Measurements from ENCODE around the gene S100A7.

S100A7 gene

GRCh38 chr1:153441238-153441755, 19.2 kb downstream of the S100A7 start:
- H3K27me3 ChIP-seq (replicated peaks), result no peaks in the 10 kb centered on the region
- H3K27ac ChIP-seq, result no peak overlapping the region
- no peak for DNase-seq
- in situ Hi-C loops (cut with HindIII; ENCODE audit: low pct_ligation_motif_present, low sequenced_read_pairs), result no loop called here
- no peak for TF ChIP-seq CTCF (IDR thresholded peaks at IDR 0.05; ENCODE audit: low read depth, low read length, missing control alignments)
- no peaks in the 10 kb centered on the region for H3K36me3 ChIP-seq (replicated peaks)
- no peak overlapping the region for H3K4me3 ChIP-seq (ENCODE audit: low read depth, low read length)

- no peak for TF ChIP-seq CTCF (IDR thresholded peaks at IDR 0.05; ENCODE audit: low read depth, low read length, missing control alignments)
- Histone ChIP-seq H3K4me3 (ENCODE audit: low read depth, low read length) (no peak overlapping the region), H3K27ac (no peak overlapping the region), H3K36me3 (replicated peaks) (no peaks in the 10 kb centered on the region), H3K27me3 (replicated peaks) (no peaks in the 10 kb centered on the region)
- in situ Hi-C loops (cut with HindIII; ENCODE audit: low pct_ligation_motif_present, low sequenced_read_pairs), result no loop called here
- DNase-seq, result no peak
These were observed 21.2 kb downstream of the S100A7 start for GRCh38 chr1:153439273-153439672.

GRCh38 chr1:153438599-153438998, 21.9 kb downstream of the S100A7 start:
- no peak for DNase-seq
- no peak overlapping the region for H3K27ac ChIP-seq
- H3K4me3 ChIP-seq (ENCODE audit: low read depth, low read length), result no peak overlapping the region
- no peaks in the 10 kb centered on the region for H3K27me3 ChIP-seq (replicated peaks)
- in situ Hi-C loops (cut with HindIII; ENCODE audit: low pct_ligation_motif_present, low sequenced_read_pairs), result no loop called here
- TF ChIP-seq CTCF (IDR thresholded peaks at IDR 0.05; ENCODE audit: low read depth, low read length, missing control alignments), result no peak
- H3K36me3 ChIP-seq (replicated peaks), result no peaks in the 10 kb centered on the region

GRCh38 chr1:153437236-153437635, 23.2 kb downstream of the S100A7 start:
- DNase-seq, result no peak
- no peaks in the 10 kb centered on the region for H3K27me3 ChIP-seq (replicated peaks)
- no peaks in the 10 kb centered on the region for H3K36me3 ChIP-seq (replicated peaks)
- in situ Hi-C loops (cut with HindIII; ENCODE audit: low pct_ligation_motif_present, low sequenced_read_pairs), result no loop called here
- H3K27ac ChIP-seq, result no peak overlapping the region
- no peak for TF ChIP-seq CTCF (IDR thresholded peaks at IDR 0.05; ENCODE audit: low read depth, low read length, missing control alignments)
- H3K4me3 ChIP-seq (ENCODE audit: low read depth, low read length), result no peak overlapping the region

- no peak for TF ChIP-seq CTCF (IDR thresholded peaks at IDR 0.05; ENCODE audit: low read depth, low read length, missing control alignments)
- in situ Hi-C loops (cut with HindIII; ENCODE audit: low pct_ligation_motif_present, low sequenced_read_pairs), result no loop called here
- H3K27me3 ChIP-seq (replicated peaks), result no peaks in the 10 kb centered on the region
- H3K4me3 ChIP-seq (ENCODE audit: low read depth, low read length), result no peak overlapping the region
- no peak overlapping the region for H3K27ac ChIP-seq
- H3K36me3 ChIP-seq (replicated peaks), result no peaks in the 10 kb centered on the region
- no peak for DNase-seq
These were observed 25.6 kb downstream of the S100A7 start for GRCh38 chr1:153434746-153435455.
